GM15510 (cell line): Measurements from ENCODE around the gene CCNO.

Experiments
- POLR2A ChIP-seq: IDR thresholded peaks from 3 replicates; pipeline ENCODE4 v1.6.1; 2011; ENCODE audit warnings: borderline replicate concordance; ENCODE audit not compliant: insufficient read length; ENCODE audit errors: extremely low read depth

Gene CCNO

DNA sequence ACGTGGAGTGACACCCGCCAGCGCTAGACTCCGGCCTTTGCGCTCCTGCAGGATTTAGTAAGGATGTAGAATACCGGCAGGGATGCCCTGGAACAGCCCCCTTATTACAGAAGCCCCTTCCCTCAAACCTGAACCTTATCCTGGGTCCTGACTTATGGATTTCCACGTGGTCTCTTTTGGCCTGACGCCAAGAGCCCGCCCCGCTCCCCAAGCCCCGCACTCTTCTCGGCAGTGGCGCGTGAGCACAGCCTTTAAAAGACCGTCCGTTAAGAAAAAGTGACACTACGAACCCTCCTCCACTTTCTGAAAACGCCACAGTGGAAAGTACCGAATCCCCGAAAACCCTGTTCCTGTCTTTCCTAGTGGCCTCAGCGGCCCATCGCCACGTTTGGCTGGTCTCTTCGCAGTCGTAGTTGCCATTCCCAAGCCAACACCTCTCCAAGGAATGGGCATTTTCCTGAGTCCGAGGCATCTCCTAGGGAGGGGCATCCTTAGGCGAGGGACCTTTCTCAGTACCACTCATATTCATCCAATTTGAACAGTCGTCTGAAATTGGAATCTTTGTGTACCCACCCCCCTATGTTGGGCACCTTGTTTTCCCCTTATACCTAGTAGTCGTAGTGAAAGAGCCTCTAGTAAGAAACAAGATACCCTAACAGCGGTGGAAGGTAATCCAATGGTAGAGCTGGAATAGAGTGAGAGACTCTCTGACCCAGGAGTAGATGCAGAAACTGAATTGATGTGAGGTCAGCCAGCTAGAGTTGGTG, 5.6 kb downstream of the CCNO start:
- no peak for TF ChIP-seq POLR2A

DNA sequence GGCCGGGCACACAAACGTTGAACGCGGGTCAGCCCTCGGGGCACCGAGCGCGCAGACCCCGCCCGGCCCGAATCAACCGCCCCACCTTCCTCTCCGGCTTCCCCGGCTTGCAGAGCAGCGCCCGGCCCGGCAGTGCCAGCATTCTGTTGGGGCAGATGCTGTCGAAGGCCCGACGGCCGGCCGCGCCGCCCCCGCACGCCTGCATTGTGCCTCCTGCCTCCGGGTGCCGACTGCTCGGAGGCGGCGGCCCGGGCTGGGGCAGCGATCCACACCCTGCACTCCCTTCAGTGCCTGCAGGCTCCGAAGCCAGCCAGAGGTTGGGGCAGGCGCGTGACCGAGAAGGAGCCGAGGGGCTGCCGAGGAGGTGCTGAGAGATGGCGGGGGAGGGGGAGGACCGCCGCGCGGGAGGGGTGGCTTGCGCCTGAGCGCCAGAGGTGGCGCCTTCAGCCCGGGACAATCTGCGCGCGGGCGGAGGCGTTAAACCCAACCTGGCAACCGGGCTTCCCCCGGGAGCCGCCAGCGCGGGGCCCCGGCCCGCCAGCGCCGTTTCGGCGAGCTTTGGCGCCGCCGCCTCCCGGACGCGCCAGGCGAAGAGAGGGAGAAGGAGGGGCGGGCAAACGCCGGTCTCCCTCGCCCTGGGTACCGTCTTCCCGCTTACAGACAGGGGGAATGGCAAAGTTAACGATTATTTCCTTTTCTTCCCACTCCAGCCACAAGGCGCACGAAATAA, 6.3 kb downstream of the CCNO start, which contains the start of gene MCIDAS:
Gene MCIDAS (minus strand): TSS at position 382 of the 730 bp plus-strand sequence. CDS start 177 bp downstream, at position 205.
- no peak for TF ChIP-seq POLR2A

DNA sequence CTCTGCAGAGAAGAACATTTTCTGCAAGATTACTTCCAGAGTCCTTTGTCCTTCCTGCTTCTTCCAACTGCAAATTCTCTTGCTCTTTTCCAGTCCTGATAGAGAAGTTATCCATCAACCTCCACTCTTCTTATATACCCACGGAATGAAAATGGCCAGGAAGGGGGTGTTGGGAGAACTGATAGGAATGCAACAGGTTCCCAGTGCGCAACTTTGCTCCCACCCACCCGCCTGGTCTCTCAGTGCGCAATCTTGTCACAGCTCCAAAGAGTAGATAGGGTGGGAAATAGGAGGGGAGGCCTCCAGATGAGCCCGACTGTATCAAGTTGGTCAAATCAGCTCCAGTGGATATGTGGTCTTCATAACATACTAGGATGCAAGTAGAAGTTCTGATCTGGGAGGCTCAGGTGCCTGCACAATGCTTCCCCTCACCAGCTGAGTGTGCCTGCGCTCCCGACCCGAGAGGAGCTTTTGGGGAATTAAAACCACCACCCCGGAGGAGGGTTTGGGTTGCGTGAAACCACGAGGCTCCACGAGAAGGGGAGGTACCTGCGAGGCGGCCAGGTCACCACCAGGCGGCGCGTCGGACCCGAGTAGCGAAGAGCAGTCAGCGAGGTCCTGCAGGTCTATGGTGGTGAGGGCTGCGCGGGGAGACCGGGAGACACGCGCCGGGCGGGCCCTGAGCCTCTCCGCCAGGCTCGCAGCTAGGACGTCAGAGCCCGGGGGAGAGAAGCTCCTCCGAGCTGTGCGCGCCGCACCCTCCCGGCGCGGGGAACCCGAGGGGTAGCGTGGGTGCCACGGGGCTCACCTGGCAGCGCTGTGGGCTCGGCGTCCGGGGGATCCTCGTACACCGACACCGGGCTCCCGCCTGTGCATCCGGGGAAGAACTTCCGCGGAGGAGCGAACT, 7.1 kb downstream of the CCNO start:
- no peak for TF ChIP-seq POLR2A

DNA sequence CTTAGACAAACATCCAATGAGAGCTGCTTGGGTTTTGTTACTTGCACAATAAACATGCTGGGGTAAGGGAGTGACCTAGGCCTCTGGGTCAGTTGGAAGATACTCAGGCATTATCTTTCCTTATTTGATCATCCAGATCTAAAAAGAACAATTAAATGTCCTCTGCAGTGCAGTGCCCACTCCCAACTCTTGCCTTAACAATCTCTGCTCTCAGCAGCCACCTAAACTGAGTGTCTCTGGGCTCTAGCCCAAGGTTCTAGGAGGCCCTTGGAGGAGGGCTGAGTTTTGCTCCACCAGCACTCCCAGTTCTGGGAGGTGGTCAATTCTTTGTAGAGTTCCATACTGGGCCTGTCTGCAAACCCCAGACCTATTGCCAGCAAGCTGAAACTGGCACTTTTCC, 8.1 kb downstream of the CCNO start:
- TF ChIP-seq POLR2A, result no peak

DNA sequence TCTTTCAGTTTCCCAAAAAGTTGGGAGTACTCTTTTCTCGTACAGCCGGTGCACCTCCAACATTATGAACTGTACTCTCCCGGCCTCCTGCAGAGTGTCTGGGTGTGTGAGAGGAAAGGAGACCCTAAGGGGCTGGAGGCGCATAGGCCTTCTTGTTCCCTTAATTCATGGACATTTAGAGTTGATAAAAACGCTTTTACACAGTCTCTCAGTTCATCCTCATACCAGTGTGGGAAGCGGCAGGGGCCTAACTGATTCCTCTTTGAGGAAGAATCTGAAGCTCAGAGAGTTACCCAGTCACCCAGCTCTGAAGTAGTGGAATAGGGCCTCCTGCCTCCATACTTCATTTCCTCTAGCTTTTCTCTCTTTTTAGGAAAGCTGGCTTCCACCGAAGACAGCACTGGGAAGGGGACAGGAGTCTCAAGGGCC, 9.6 kb downstream of the CCNO start:
- TF ChIP-seq POLR2A, result no peak

DNA sequence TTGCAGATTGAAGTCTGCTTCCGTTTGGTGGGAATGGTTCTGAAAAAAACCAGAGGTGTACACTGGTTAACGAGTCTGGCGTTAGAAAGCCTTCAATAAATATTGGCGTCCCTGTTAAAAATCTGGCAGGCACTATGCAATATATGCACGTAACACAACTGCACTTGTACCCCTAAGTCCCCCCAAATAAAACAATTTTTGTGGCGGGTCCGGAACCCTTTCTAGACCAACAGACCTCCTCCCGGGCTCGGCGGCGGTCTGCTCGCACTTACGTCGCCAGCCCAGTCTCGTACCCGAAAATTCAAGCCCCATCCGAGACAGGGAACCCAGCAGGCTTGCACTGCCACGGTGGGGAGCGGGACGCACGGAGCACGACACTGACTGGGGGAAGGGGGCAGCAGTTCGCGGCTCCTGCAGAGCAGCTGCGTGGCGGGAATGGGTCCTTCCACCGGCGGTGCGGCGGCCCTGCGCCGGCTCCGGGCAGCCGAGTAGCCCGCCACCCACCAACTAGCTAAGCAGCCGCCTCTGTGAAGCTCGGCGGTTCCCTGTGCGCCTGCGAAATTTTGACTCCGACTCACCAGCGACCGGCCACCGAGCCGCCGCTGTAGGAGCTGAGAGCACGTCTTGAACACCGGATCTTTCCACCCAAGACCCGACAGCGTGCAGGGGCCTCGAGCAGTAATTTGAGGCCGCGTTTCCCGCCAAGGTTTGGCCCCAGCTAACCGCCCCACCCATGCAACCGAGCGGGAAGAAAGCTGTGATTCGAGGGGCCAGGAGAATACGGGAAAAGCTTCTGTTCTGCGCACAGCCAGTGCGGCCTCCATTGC, 10.2 kb downstream of the CCNO start:
- no peak for TF ChIP-seq POLR2A

DNA sequence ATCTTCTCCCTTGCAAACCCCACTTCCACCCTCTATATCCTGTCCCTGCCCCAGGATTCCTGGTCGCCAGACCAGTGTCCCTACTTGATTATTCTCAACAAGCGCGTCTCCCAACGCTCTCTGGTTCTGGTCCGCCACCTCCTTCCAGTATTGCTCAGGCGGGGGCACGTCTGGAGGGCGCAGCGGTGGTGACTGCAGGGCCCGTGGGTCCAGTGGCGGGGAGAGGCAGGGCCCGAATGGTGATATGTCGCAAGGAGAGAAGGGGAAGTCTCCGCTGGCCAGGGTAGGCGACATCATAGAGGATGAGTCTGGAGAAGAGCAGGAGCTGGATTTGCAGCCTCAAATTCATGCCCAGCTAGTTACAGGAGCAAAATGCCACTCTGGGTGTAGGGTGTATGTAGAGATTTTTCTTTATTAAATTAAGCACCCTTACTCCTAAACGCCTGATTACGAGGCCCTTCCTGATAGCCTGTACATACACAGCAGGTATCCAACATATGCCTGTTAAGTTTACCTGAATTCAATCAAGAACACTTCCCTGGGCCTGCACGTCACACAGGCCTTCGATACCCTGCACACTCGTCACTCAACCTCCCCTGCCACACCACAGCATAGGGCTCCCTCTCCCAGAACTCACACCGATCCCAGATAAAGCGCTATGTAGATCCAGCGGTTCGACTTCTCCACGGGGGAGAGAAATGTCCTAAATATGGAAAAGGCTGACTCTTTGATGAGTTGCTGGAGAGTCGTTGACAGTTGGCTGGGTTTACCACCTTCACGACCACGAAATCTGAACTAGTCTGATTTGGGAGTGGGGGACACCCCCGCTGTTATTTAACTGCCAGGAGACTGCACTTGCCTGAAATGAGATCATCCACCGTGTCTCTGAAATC, 11.1 kb downstream of the CCNO start:
- TF ChIP-seq POLR2A, result no peak

DNA sequence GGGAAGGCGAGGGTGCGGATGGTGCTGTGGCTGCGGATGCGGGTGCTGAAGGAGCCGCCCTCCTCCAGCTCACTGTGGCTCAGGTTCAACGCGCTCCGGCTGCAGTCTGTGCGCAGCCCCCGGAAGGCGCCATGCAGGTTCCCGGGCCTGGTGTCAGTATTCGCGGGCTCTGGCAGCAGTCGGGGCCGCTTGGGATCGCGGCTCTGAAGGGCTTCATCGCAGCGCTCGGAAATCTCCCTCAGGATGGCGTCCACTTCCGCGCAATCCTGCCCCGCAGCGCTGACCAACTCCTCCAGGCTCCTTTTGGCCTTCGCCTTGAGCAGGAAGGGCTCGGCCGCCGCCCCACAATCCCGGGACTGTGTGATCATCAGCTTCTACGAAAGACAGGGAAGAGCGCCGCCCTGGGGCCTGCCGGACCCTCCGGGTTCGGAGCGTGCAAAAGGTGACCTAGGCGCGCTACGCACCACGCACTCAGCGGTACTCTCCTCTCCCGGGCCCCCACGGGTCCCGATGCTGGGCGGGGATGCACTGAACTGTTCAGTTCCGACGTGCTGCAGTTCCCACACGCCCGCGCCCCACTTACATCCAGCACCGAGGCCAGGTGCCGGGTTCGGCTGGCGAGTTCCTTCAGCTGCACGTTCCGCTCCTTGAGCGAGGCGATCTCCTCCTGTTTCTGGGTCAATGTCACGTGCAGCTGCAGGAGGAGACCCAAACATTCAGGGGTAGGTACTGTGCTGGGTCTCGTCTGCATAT, 12.8 kb downstream of the CCNO start:
- no peak for TF ChIP-seq POLR2A

DNA sequence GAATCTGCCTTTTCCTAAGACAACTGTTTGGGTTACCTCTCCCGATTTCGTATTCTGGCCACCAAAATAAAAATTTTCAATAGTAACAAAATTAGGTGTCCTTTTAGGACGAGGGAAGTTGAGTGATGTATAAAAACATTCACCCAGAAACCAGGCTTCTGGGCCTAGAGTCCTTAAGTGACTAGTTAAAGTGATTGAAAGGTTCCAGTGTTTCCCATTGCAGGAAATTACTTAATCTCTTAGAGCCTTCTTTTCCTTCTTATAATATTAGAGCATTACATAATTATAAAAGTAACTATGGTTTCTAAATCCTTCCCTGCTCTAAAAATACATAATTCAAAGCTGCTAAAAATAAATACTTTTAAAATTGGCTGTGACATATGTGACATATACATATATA, 13.6 kb downstream of the CCNO start:
- no peak for TF ChIP-seq POLR2A

DNA sequence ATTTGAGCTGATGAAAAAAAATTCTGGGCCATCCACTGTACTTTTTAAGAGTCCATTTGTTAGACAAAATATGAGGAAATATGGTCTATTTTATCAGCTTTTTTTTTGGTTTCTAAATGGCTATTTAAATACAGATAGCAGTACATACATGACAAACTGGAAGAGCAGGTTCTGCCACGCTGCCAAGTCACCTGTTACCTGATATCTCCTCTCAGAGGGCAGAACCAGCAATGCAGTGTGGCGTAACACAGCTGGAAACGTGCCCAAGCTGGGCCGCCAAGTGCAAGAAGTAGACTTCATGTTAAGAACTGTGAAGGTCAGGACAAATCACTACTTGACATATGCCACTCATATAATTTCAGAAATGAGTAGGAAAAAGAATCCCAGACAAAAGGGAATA, 14.4 kb downstream of the CCNO start:
- no peak for TF ChIP-seq POLR2A

DNA sequence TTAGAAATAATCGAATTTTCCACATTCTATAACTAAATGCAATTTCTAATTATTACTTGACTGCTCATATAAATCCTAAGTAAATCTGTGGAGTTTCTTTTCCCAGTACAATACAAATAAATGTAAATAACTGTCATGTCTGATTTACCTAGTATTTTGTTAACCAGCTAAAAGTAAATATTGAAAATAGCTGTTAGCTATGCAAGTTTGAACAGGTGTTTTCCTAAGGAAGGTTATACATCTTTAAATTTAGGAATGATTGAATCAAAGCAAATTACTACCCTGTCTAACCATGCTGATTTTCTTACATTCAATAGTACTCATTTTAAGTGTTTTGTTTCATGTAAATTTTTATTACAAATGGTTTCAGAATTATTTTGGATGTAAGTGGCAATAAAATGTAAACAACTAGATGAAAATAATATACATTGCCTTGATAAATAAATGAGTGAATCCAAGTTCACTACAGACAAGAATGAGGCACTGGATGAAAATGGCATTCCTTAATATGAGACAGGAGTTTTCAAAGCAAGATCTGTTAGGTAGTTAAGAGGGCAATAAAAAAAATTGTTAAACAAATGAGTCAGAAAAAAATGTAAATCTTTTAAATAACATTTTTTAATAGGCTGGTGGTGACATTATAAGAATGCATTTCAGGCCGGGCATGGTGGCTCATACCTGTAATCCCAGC, 22.1 kb downstream of the CCNO start:
- no peak for TF ChIP-seq POLR2A

DNA sequence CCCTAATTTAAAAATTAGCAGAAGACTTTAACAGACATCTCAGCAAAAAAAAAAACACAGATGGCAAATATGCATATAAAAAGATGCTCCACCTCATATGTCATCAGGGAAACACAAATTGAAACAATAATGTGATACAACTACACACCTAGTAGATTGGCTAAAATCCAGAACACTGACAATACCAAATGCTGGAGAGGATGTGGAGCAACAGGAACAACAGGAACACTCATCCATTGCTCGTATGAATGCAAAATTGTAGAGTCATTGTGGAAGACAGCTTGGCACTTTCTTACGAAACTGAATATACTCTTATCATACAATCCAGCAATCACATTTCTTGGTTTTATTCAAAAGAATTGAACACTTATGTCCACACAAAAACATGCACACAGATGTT, 28.4 kb downstream of the CCNO start:
- no peak for TF ChIP-seq POLR2A

DNA sequence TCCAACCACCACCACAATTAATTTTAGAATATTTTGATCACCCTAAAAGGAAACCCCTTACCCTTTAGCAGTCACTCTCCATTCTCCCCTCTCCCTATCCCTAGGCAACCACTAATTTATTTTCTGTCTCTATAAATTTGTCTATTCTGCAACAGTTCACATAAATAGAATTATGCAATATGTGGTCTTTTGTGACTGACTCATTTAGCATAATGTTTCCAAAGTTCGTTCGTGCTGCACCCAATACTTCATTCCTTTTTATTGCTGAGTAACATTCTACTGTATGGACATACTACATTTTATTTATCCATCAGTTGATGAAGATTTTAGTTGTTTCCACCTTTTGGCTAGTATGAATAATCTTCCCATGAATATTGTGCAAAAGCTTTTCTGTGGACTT, 42.2 kb downstream of the CCNO start:
- TF ChIP-seq POLR2A, result no peak
